ENCODE measurements around the gene RFX2.

Gene RFX2

DNA sequence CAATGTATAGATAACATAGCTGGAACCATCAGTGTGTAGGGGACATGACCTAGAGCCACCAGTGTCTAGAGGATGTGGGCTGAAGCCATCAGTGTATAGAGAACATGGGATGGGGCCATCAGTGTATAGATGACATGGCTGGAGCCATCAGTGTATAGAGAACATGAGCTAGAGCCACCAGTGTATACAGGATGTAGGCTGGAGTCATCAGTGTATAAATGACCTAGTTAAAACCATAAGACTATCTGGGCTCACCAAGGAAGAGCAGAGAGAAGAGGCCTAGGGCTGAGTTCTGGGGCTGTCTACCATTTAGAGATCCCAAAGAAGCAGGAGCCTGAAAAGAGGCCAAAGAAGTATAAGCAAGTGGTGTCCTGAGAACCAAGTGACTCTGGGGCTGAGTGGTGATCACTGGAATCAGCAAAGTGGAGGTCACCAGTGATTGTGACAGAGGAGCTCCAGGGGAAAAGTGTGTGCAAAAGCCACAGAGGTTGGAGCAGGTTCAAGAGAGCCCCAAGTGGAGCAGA lies 41.0 kb downstream of the RFX2 start:
- no peak for DNase-seq (ENCODE audit: low read depth, low spot score)
- in situ Hi-C loops (cut with HindIII; ENCODE audit: low sequenced_read_pairs) = no loop called here
- H3K4me3 ChIP-seq (ENCODE audit: low read depth, low read length) = no peak overlapping the region
- TF ChIP-seq, protein P1, sequence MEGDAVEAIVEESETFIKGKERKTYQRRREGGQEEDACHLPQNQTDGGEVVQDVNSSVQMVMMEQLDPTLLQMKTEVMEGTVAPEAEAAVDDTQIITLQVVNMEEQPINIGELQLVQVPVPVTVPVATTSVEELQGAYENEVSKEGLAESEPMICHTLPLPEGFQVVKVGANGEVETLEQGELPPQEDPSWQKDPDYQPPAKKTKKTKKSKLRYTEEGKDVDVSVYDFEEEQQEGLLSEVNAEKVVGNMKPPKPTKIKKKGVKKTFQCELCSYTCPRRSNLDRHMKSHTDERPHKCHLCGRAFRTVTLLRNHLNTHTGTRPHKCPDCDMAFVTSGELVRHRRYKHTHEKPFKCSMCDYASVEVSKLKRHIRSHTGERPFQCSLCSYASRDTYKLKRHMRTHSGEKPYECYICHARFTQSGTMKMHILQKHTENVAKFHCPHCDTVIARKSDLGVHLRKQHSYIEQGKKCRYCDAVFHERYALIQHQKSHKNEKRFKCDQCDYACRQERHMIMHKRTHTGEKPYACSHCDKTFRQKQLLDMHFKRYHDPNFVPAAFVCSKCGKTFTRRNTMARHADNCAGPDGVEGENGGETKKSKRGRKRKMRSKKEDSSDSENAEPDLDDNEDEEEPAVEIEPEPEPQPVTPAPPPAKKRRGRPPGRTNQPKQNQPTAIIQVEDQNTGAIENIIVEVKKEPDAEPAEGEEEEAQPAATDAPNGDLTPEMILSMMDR (IDR thresholded peaks at IDR 0.05; ENCODE audit: low read depth, low read length) = no peak

DNA sequence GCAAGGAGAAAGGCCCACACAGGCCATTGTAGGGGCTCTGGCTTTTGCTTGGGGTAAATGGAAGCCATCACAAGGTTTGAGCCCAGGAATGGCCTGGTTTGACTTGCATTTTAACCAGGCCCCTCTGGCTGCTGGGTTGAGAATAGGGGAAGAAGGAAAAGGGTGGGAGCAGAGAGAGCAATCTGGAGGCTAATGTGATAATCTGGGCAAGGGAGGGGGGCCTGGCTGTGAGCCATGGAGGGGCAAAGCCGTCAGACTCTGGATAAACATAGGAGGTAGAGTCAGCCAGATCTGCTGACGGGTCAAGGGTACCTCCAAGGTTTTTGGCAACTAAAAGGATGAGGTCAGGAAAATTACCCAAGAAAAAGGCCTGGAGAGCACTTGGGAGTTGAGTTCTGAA lies 41.6 kb downstream of the RFX2 start:
- H3K4me3 ChIP-seq (ENCODE audit: low read depth, low read length) = no peak overlapping the region
- TF ChIP-seq, protein P1 (IDR thresholded peaks at IDR 0.05; ENCODE audit: low read depth, low read length) = no peak
- in situ Hi-C loops (cut with HindIII; ENCODE audit: low sequenced_read_pairs) = no loop called here
- no peak for DNase-seq (ENCODE audit: low read depth, low spot score)

DNA sequence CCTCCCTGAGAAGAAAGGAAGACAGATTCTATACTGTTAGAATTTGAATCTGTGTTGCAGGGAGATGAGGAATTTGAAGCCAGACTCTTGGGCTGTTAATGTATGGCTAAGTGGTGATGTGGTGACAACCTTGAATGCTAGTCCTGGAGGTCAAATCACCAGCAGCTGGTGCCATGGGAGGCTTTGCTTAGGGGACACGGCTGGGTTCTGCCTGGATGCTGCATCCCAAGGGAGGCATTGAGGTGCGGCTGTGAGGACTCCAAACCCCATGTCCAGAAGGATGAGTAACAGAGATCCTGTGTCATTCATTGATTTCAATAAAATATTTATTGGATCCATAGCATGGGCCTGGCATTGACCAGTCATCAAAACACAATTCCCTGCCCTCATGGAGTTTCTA lies 42.3 kb downstream of the RFX2 start:
- TF ChIP-seq, protein P1 (IDR thresholded peaks at IDR 0.05; ENCODE audit: low read depth, low read length) = no peak
- no peak overlapping the region for H3K4me3 ChIP-seq (ENCODE audit: low read depth, low read length)
- no peak for DNase-seq (ENCODE audit: low read depth, low spot score)
- in situ Hi-C loops (cut with HindIII; ENCODE audit: low sequenced_read_pairs) = no loop called here

DNA sequence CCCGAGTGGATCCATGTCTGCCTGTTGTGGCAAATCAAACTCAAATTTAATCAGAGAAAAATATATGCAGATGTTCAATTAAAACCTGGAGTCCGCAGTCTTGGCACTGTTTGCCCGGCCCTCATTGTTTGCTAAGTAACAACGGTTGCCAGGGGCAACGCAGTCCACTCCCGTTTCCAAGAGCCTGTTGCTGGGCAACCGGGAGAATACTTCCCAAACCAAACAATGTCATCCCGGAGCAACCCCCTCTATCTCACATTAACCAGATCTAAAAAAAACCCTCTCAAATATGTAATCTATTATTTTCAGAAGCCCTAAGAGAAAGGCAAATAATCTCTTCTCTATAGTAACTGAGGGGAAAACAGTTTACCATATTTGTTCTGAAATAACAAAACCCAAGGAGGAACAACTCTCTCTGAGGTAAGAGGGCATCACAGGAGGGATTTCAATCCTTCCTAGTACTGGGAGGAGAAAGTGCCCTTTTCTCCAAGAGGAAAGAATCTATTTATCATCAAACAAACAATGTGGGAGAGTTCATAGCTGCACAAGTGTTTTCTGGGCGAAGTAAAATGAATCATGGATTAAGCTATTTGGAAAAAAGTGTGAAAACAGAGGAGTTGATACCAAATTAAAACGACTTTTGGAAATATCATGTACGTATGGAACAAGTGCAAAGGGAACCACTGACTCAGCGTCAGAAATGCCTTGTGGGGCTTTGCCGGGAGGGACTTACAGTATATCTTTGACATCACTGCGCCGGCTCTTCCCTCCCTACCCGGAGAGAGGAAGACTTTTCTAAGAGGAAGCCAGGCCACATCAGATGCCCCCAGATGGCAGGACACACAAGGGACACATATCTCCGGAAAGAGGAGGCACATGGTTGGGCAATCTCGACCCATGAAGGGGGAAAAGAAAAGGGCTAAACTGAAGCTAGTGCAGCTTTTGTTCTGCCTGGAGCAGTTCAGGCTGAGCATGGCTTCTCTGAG lies 43.3 kb downstream of the RFX2 start:
- peak; percentile 95 for DNase-seq (ENCODE audit: low read depth, low spot score)
- TF ChIP-seq, protein P1 (IDR thresholded peaks at IDR 0.05; ENCODE audit: low read depth, low read length) = no peak
- H3K4me3 ChIP-seq (ENCODE audit: low read depth, low read length) = no peak overlapping the region
- in situ Hi-C loops (cut with HindIII; ENCODE audit: low sequenced_read_pairs) = no loop called here

DNA sequence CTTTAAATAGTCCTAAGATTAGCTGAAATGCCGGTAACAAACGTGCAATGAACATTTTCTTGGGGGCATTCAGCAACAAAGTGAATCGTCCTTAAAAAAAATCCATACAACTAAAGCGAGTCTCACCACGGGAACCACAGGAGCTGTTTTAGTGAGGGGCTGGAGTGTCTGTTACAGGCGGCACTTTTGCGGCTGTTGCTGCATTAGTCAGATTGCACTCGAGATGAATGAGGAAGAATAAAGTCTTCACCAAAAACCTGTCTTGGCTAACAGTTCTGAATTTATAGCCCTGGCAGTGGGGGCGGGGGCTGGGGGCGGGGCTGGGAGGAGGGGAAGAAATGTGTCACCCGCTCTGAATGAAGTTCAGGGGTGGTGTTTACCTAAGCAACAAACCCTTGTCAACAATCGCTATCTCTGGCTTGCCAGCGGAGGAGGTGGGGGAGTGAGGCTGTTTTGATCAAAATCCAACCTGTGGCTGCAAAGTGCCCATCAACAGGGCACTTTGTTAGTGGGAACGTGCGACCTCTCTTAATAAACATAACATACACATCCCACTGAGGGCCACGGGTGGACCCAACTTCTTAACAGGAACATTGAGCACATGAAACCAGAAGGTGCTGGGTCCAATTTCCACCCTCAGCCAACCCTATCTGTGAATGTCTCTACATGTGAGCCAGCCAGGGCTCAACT lies 44.5 kb downstream of the RFX2 start:
- DNase-seq (ENCODE audit: low read depth, low spot score) = peak; percentile 59
- in situ Hi-C loops (cut with HindIII; ENCODE audit: low sequenced_read_pairs) = no loop called here
- no peak overlapping the region for H3K4me3 ChIP-seq (ENCODE audit: low read depth, low read length)
- TF ChIP-seq, protein P1 (IDR thresholded peaks at IDR 0.05; ENCODE audit: low read depth, low read length) = no peak

DNA sequence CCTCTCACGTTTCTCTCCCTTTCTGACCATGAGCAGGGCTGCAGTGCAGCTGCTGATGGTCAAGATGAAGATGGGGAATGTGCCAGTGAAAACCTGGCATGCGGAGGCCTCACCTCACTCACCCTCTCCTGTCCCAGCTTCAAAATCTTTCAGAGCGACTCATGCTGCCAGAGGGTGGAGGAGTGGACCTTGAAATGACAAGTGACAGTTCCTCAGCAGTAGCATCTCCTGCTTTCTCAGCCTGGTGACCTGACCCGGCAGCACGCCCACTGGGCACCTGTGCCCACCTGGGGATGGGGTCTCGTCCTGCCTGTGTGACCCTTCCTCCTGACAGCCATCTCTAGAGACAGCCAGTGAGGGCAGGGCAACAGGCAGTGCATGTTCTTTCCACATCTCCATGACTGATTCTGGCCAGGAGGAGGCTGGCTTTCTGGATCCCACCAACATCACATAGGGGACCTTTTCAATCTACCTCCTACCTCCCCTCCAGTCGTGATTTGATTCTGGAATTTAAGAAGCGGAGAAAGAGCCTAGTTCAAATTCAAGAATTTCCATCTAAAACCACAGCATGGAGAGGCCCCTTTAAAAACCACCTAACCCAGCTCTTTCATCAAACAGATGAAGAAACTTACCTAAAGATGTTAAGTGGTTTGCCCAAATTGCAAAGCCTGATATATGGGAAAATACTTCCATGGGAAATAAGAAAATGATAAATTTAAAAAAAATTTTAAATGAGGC lies 45.8 kb downstream of the RFX2 start:
- TF ChIP-seq, protein P1 (IDR thresholded peaks at IDR 0.05; ENCODE audit: low read depth, low read length) = no peak
- H3K4me3 ChIP-seq (ENCODE audit: low read depth, low read length) = no peak overlapping the region
- DNase-seq (ENCODE audit: low read depth, low spot score) = no peak
- in situ Hi-C loops (cut with HindIII; ENCODE audit: low sequenced_read_pairs) = no loop called here

All from astrocyte of the spinal cord (primary cell).